DMS 273 (cell line): ENCODE measurements around the gene TAAR8.
"Not testable (repeated sequence)": the region's sequence is repeated elsewhere in the genome, so short reads cannot be mapped to it uniquely, and the experiment has no call there.

ENCODE experiments used
- DNase-seq: peaks from one replicate; lab custom pipeline; 2025; ENCODE audit not compliant: unreplicated experiment; lab: John Stamatoyannopoulos, UW

The TAAR8 gene

GRCh38 chr6:132544826-132545225 lies 7.6 kb upstream of the TAAR8 start:
- no peak for DNase-seq

GRCh38 chr6:132548746-132549463 lies 3.6 kb upstream of the TAAR8 start:
- no peak for DNase-seq

- DNase-seq, result no peak
These were observed 1.3 kb upstream of the TAAR8 start for GRCh38 chr6:132551214-132551613.

- DNase-seq, result not testable (repeated sequence)
These were observed 7.6 kb downstream of the TAAR8 start for GRCh38 chr6:132560087-132560486.

- no peak for DNase-seq
These were observed 13.9 kb downstream of the TAAR8 start for GRCh38 chr6:132566404-132566803.

GRCh38 chr6:132567566-132567965 lies 15.1 kb downstream of the TAAR8 start:
- no peak for DNase-seq

GRCh38 chr6:132568611-132569010 lies 16.1 kb downstream of the TAAR8 start:
- no peak for DNase-seq

GRCh38 chr6:132569170-132569569 lies 16.7 kb downstream of the TAAR8 start:
- no peak for DNase-seq

GRCh38 chr6:132570221-132570777 lies 17.8 kb downstream of the TAAR8 start, which contains the start of gene TAAR6:
Gene TAAR6 (plus strand): TSS chr6:132570322. CDS start chr6:132570322, 0 bp downstream.
- DNase-seq, result no peak

- no peak for DNase-seq
These were observed 19.3 kb downstream of the TAAR8 start for GRCh38 chr6:132571774-132572173.

GRCh38 chr6:132584698-132585097 lies 32.2 kb downstream of the TAAR8 start:
- no peak for DNase-seq

GRCh38 chr6:132587424-132587823 lies 35.0 kb downstream of the TAAR8 start:
- no peak for DNase-seq

- no peak for DNase-seq
These were observed 37.0 kb downstream of the TAAR8 start, which contains the start of gene TAAR5 for GRCh38 chr6:132589454-132589853. Gene TAAR5 (minus strand): TSS chr6:132589741. CDS start chr6:132589686, 55 bp downstream.

GRCh38 chr6:132590362-132590761 lies 37.9 kb downstream of the TAAR8 start:
- DNase-seq, result no peak

GRCh38 chr6:132592855-132593254 lies 40.4 kb downstream of the TAAR8 start:
- DNase-seq, result no peak

GRCh38 chr6:132596201-132596600 lies 43.7 kb downstream of the TAAR8 start:
- no peak for DNase-seq

- DNase-seq, result peak; percentile 43
These were observed 46.0 kb downstream of the TAAR8 start for GRCh38 chr6:132598473-132598872.

GRCh38 chr6:132600900-132601299 lies 48.4 kb downstream of the TAAR8 start:
- not testable (repeated sequence) for DNase-seq
